ENCODE results near the gene CDH4. TPM values are rescaled to one million over a fixed set of nuclear protein-coding genes. Genes with fewer than 3 reads are reported as not detected.

CDH4 gene
- total RNA-seq, 1 donor, result 0.18 TPM

DNA sequence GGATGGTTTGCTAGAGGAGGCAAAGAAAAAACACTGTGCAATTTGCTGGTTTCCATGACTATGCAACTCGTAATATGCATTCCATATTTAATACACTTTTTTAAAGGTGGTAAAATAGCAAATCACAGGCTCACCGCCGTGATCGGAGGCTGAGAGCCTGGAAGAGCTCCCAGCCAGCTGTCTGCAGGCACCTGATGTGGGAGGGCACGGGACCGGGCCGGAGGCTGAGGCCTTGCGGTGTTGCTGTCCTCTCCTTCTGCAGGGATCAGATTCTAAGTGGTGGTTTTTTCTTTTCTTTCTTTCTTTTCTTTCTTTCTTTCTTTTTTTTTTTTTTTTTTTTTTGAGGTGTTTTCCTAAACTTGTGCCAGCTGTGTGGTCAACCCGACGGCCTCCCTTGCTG lies 282.3 kb downstream of the CDH4 start:
- TF ChIP-seq, protein P1, sequence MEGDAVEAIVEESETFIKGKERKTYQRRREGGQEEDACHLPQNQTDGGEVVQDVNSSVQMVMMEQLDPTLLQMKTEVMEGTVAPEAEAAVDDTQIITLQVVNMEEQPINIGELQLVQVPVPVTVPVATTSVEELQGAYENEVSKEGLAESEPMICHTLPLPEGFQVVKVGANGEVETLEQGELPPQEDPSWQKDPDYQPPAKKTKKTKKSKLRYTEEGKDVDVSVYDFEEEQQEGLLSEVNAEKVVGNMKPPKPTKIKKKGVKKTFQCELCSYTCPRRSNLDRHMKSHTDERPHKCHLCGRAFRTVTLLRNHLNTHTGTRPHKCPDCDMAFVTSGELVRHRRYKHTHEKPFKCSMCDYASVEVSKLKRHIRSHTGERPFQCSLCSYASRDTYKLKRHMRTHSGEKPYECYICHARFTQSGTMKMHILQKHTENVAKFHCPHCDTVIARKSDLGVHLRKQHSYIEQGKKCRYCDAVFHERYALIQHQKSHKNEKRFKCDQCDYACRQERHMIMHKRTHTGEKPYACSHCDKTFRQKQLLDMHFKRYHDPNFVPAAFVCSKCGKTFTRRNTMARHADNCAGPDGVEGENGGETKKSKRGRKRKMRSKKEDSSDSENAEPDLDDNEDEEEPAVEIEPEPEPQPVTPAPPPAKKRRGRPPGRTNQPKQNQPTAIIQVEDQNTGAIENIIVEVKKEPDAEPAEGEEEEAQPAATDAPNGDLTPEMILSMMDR (IDR thresholded peaks at IDR 0.05; ENCODE audit: insufficient read depth, low read length), result no peak
- DNase-seq (ENCODE audit: low read depth), result no peak
- no peak overlapping the region for H3K4me3 ChIP-seq (ENCODE audit: low read depth, low read length)

DNA sequence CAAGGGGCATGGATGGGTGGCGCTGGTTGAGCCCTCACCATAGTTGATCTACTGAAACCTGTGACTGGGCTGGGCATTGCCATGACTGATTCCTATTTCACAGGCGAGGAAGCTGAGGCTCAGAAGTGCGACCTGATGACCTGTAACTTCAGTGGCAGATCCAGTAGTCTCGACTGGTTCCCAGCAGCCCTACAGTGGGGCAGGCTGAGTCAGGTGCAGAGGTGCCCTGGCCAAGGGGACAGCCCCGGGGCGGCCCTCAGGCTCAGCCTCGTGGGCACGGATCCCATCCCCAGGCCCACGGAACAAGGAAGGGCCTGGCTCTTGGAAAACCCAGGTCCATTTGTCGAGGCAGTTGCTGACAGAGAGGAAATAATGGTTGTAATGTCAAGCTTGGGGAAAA lies 283.0 kb downstream of the CDH4 start:
- H3K4me3 ChIP-seq (ENCODE audit: low read depth, low read length), result no peak overlapping the region
- TF ChIP-seq, protein P1 (IDR thresholded peaks at IDR 0.05; ENCODE audit: insufficient read depth, low read length), result no peak
- no peak for DNase-seq (ENCODE audit: low read depth)

GRCh38 chr20:61535536-61535935 lies 283.5 kb downstream of the CDH4 start:
- no peak overlapping the region for H3K4me3 ChIP-seq (ENCODE audit: low read depth, low read length)
- no peak for DNase-seq (ENCODE audit: low read depth)
- TF ChIP-seq, protein P1 (IDR thresholded peaks at IDR 0.05; ENCODE audit: insufficient read depth, low read length), result no peak

DNA sequence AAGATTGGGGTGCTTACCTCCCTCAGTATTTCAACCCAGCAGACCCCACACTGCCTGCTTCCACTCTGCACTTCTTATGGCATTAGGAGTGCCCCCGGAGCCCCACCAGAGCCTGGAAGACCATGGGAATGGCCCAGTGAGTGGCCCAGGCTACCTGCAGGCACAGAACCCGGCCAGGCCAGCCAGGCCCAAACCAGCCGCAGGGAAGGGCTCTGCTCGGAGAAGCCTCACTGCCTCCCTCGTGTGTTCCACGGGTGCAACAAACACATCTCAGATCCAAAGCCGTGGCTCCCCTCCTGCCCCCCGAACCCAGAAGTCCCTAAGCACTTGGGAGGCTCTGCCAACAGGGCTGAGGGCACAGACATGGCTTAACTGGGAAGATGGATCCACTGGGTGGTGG lies 283.9 kb downstream of the CDH4 start:
- DNase-seq (ENCODE audit: low read depth), result no peak
- TF ChIP-seq, protein P1 (IDR thresholded peaks at IDR 0.05; ENCODE audit: insufficient read depth, low read length), result no peak
- H3K4me3 ChIP-seq (ENCODE audit: low read depth, low read length), result no peak overlapping the region

- no peak for DNase-seq (ENCODE audit: low read depth)
- no peak overlapping the region for H3K4me3 ChIP-seq (ENCODE audit: low read depth, low read length)
- TF ChIP-seq, protein P1 (IDR thresholded peaks at IDR 0.05; ENCODE audit: insufficient read depth, low read length), result no peak
These were observed 284.6 kb downstream of the CDH4 start for GRCh38 chr20:61536671-61537070.

GRCh38 chr20:61537239-61538182 lies 285.4 kb downstream of the CDH4 start:
- TF ChIP-seq, protein P1 (IDR thresholded peaks at IDR 0.05; ENCODE audit: insufficient read depth, low read length), result no peak
- H3K4me3 ChIP-seq (ENCODE audit: low read depth, low read length), result no peak overlapping the region
- no peak for DNase-seq (ENCODE audit: low read depth)
